ENCODE measurements around the gene CSTF2T.

CSTF2T gene

DNA sequence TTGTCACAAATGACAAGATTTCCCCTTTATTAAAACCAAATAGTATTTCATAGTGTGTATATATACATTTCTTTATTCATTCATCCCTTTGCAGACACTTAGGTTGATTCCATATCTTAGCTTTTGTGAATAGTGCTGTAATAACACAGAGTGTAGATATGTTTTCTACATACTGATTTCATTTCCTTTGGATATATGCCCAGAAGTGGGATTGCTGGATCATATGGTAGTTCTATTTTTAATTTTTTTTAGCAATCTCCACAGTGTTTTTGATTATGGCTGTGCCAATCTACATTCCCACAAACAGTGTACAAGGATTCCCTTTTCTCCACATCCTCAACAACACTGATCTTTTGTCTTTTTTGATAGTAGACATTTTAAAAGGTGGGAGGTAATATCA is 46.4 kb downstream of the CSTF2T start:
- DNase-seq (ENCODE audit: extremely low read depth in 1 of 2, low read depth in 1 of 2): no peak

GRCh38 chr10:51651063-51651462 is 48.3 kb downstream of the CSTF2T start:
- no peak for DNase-seq (ENCODE audit: extremely low read depth in 1 of 2, low read depth in 1 of 2)

DNA sequence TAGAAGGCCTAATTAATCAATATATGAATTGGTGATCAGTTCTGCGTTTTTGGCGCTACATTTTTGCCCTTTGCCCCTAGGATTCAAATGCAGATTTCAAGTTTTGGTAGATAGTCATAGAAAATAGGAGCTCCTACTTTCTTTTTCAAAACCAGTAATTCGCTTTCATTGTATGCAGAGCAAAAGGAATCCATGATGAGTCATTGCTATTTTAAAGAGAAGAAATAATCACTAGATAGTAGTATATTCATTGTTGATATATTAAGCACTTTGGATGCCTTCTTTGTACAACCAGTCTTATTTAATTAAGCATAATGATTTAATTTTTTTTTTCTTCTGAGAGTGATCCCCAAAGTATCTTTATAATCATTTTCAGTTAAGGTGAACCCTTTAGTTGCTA is 50.3 kb downstream of the CSTF2T start:
- no peak for DNase-seq (ENCODE audit: extremely low read depth in 1 of 2, low read depth in 1 of 2)
